HCT116 (cell line): ENCODE data around the gene ALDOC.

ENCODE experiments used
- CTCF ChIP-seq, 3 experiments: fragments of 200-600 bp in 1 of 3; sonication (generic) in 1 of 3; IDR thresholded peaks in 2 of 3; conservative IDR thresholded peaks in 1 of 3; 2 replicates each; pipeline ENCODE4 v1.5.1; 2012 to 2017; ENCODE audit warnings: low read depth in 2 of 3, low read length in 2 of 3, antibody characterized with exemption in 1 of 3, borderline replicate concordance in 1 of 3, control low read depth in 1 of 3, mild to moderate bottlenecking in 1 of 3, mixed read lengths in 1 of 3, mixed run types in 1 of 3, moderate library complexity in 1 of 3; ENCODE audit not compliant: insufficient read depth in 1 of 3
- EZH2phosphoT487 ChIP-seq: fragments of 200-600 bp; IDR thresholded peaks from 2 replicates; pipeline ENCODE4 v1.6.1; 2018; ENCODE audit warnings: antibody characterized with exemption, borderline replicate concordance
- FOSL1 ChIP-seq: IDR thresholded peaks from 2 replicates; pipeline ENCODE4 v1.6.1; 2012; ENCODE audit warnings: low read depth
- MAX ChIP-seq: IDR thresholded peaks from 2 replicates; pipeline ENCODE4 v1.6.1; 2012
- POLR2AphosphoS5 ChIP-seq: IDR thresholded peaks from 2 replicates; pipeline ENCODE4 v1.6.1; 2011; ENCODE audit warnings: mild to moderate bottlenecking, low read depth, low read length, moderate library complexity
- YY1 ChIP-seq: IDR thresholded peaks from 2 replicates; pipeline ENCODE4 v1.6.1; 2011; ENCODE audit warnings: low read length, low read depth, moderate library complexity, mild to moderate bottlenecking; ENCODE audit not compliant: insufficient replicate concordance; ENCODE audit errors: extremely low read depth

- no peak for TF ChIP-seq YY1
- no peak for TF ChIP-seq CTCF (IDR thresholded peaks at IDR 0.05 in 2 of 3, conservative IDR thresholded peaks at IDR 0.05 in 1 of 3; ENCODE audit: borderline replicate concordance in 1 of 3, insufficient read depth in 1 of 3, low read depth in 2 of 3, low read length in 2 of 3)
- no peak for TF ChIP-seq MAX
- no peak for TF ChIP-seq FOSL1
- TF ChIP-seq EZH2phosphoT487: no peak
- no peak for TF ChIP-seq POLR2AphosphoS5
These were observed 22.1 kb downstream of the ALDOC start for GRCh38 chr17:28554565-28554964.
